K562 (cell line): Measurements from ENCODE around the gene EIF4E. TPM values are rescaled to one million over a fixed set of nuclear protein-coding genes. Genes with fewer than 3 reads are reported as not detected.

Experiments used
- ATAC-seq: fragments of 200-7000 bp; cut with Tn5 transposase; 3 replicates; pipeline ENCODE4 v1.9.1; 2020; ENCODE audit warnings: moderate library complexity
- BruUV-seq: library from RNA; stranded (reverse); fragments of 400-500 nt; replicated peaks from 2 replicates; lab custom pipeline; 2021; lab: Mats Ljungman, UMichigan
- CTCF ChIA-PET: fragments of 300-600 bp; formaldehyde crosslinking; extraction: SDS; loops from one replicate; lab custom pipeline; 2021; ENCODE audit warnings: low intra/inter-chr PET ratio; lab: Yijun Ruan, JAX
- POLR2A ChIA-PET: fragments of 300-600, 350-650 bp; sonication (Branson Sonifier 250); formaldehyde crosslinking; extraction: SDS; loops from one replicate; lab custom pipeline; 2021; ENCODE audit warnings: antibody characterized with exemption, inconsistent platforms; lab: Yijun Ruan, JAX
- DNase-seq, 4 experiments: peaks; one replicate each; pipeline versions ENCODE4 v3.0.0 to v3.0.0-alpha.2; 2011 to 2018; ENCODE audit warnings: low spot score in 3 of 4, mixed read lengths in 3 of 4; ENCODE audit errors: extremely low read depth in 1 of 4
- FAIRE-seq: peaks from 2 replicates; lab custom pipeline; 2011; peaks lifted over from hg19 to GRCh38; lab: Jason Lieb, UNC
- H2AFZ ChIP-seq: 2 replicates; pipeline ENCODE4 v1.6.0; 2011; ENCODE audit warnings: low read depth, low read length, control low read depth, inconsistent platforms
- H3K27ac ChIP-seq: fragments of 200-600 bp; 3 replicates; pipeline ENCODE4 v1.8.0; 2011; ENCODE audit warnings: low read depth, mild to moderate bottlenecking, control low read depth, inconsistent platforms, low read length, moderate library complexity, mixed read lengths; ENCODE audit errors: extremely low read depth
- H3K27me3 ChIP-seq, 2 experiments: fragments of 300-600 bp in 1 of 2; 2 replicates in 1 of 2; 3 replicates in 1 of 2; pipeline versions ENCODE4 v1.6.0 to v1.8.0; 2011; ENCODE audit warnings: inconsistent platforms in 2 of 2, low read length in 2 of 2, mild to moderate bottlenecking in 1 of 2, mixed read lengths in 1 of 2, moderate library complexity in 1 of 2; ENCODE audit not compliant: control insufficient read depth in 2 of 2, insufficient read depth in 2 of 2
- H3K36me3 ChIP-seq: fragments of 300-600 bp; 3 replicates; pipeline ENCODE4 v1.8.0; 2011; ENCODE audit warnings: mild to moderate bottlenecking, low read length, inconsistent platforms; ENCODE audit not compliant: control insufficient read depth, insufficient read depth
- H3K4me1 ChIP-seq, 2 experiments: fragments of 200-600 bp in 1 of 2; replicated peaks in 1 of 2; 2 replicates in 1 of 2; 3 replicates in 1 of 2; pipeline versions ENCODE4 v1.5.1 to v1.8.0; 2011; ENCODE audit warnings: inconsistent platforms in 2 of 2, low read length in 2 of 2, mild to moderate bottlenecking in 1 of 2, mixed read lengths in 1 of 2, moderate library complexity in 1 of 2; ENCODE audit not compliant: control insufficient read depth in 2 of 2, insufficient read depth in 2 of 2
- H3K4me2 ChIP-seq: 2 replicates; pipeline ENCODE4 v1.6.1; 2011; ENCODE audit warnings: low read length, control low read depth, inconsistent platforms, mixed read lengths; ENCODE audit not compliant: insufficient read depth
- H3K4me3 ChIP-seq: fragments of 200-600 bp; sonication (generic), shearing (Covaris generic); 2 replicates; pipeline ENCODE4 v1.5.1; 2016; ENCODE audit warnings: control low read depth, inconsistent platforms
- H3K79me2 ChIP-seq: fragments of 200-600 bp; 3 replicates; pipeline ENCODE4 v1.8.0; 2011; ENCODE audit warnings: low read length, inconsistent platforms; ENCODE audit not compliant: control insufficient read depth, insufficient read depth
- H3K9ac ChIP-seq, 2 experiments: 2 replicates each; pipeline versions ENCODE4 v1.6.0 to v1.6.1; 2011; ENCODE audit warnings: low read depth in 2 of 2, low read length in 2 of 2, control low read depth in 1 of 2, inconsistent platforms in 1 of 2, mild to moderate bottlenecking in 1 of 2, mixed read lengths in 1 of 2; ENCODE audit not compliant: insufficient read depth in 1 of 2
- H3K9me1 ChIP-seq: one replicate; pipeline ENCODE4 v1.6.0; 2011; ENCODE audit warnings: inconsistent platforms, mild to moderate bottlenecking, low read length, moderate library complexity; ENCODE audit not compliant: control insufficient read depth, insufficient read depth
- H3K9me3 ChIP-seq: replicated peaks from 2 replicates; pipeline ENCODE4 v1.5.1; 2011; ENCODE audit warnings: low read depth, low read length, inconsistent platforms; ENCODE audit not compliant: control insufficient read depth, insufficient read depth
- H4K20me1 ChIP-seq: replicated peaks from 2 replicates; pipeline ENCODE4 v1.6.1; 2011; ENCODE audit warnings: low read length, inconsistent platforms, mixed read lengths; ENCODE audit not compliant: control insufficient read depth, insufficient read depth
- BDP1 ChIP-seq: IDR thresholded peaks from 3 replicates; pipeline ENCODE4 v1.6.1; 2011; ENCODE audit not compliant: insufficient read length, insufficient read depth
- CHD1 ChIP-seq: fragments of 200-600 bp; sonication (generic); IDR thresholded peaks from one replicate; pipeline ENCODE4 v1.6.1; 2012; ENCODE audit warnings: mild to moderate bottlenecking, moderate library complexity, low read length, inconsistent platforms
- ETS2 ChIP-seq: IDR thresholded peaks from 2 replicates; pipeline ENCODE4 v1.6.1; 2016; ENCODE audit warnings: borderline replicate concordance, missing genetic modification characterization, mild to moderate bottlenecking, moderate library complexity, missing compliant biosample characterization; ENCODE audit not compliant: poor library complexity, severe bottlenecking
- MAFG ChIP-seq: fragments of 450-650 bp; conservative IDR thresholded peaks from 2 replicates; pipeline ENCODE4 v1.6.1; 2016; ENCODE audit warnings: missing genetic modification characterization, missing compliant biosample characterization
- MXI1 ChIP-seq: IDR thresholded peaks from 2 replicates; pipeline ENCODE4 v1.6.1; 2011; ENCODE audit warnings: low read depth, mild to moderate bottlenecking, improper control_type of control experiment, low read length
- NCOA6 ChIP-seq: fragments of 450-650 bp; IDR thresholded peaks from 2 replicates; pipeline ENCODE4 v1.6.1; 2017; ENCODE audit warnings: mild to moderate bottlenecking
- SIN3B ChIP-seq: fragments of 450-650 bp; IDR thresholded peaks from 2 replicates; pipeline ENCODE4 v1.6.1; 2017; ENCODE audit warnings: low read depth, mild to moderate bottlenecking, moderate library complexity
- YBX1 ChIP-seq: fragments of 450-650 bp; IDR thresholded peaks from 2 replicates; pipeline ENCODE4 v1.7.1; 2016; ENCODE audit warnings: mild to moderate bottlenecking
- ZKSCAN1 ChIP-seq: fragments of 150-350 bp; IDR thresholded peaks from 2 replicates; pipeline ENCODE4 v1.6.1; 2016; ENCODE audit warnings: low read depth, low read length
- ZNF165 ChIP-seq: fragments of 250-450 bp; sonication (Bioruptor Pico); IDR thresholded peaks from 2 replicates; pipeline ENCODE4 v1.4.0; 2020; ENCODE audit warnings: borderline replicate concordance
- ZNF324 ChIP-seq: fragments of 250-450 bp; sonication (Bioruptor Pico); IDR thresholded peaks from 2 replicates; pipeline ENCODE4 v1.4.0; 2020; ENCODE audit warnings: mild to moderate bottlenecking
- ZNF696 ChIP-seq: fragments of 250-450 bp; sonication (Bioruptor Pico); conservative IDR thresholded peaks from 2 replicates; pipeline ENCODE4 v1.4.0; 2020; ENCODE audit warnings: mild to moderate bottlenecking, moderate library complexity
- WGBS: fragments of 100-300 bp; shearing (Covaris generic); methylation state at CpG from one replicate; pipeline ENCODE4 v1.1.6; 2016; ENCODE audit warnings: low coverage, mixed read lengths; ENCODE audit not compliant: insufficient coverage; ENCODE audit errors: missing lambda C conversion rate; 5-methylcytosine and 5-hydroxymethylcytosine counted together
- in situ Hi-C: fragments of 300-500 bp; cut with MboI; formaldehyde crosslinking; loops from 4 replicates; pipeline ENCODE4 v1.15.0; 2018; ENCODE audit warnings: inconsistent platforms, mixed read lengths
- intact Hi-C: fragments of 100-400 bp; cut with micrococcal nuclease; formaldehyde crosslinking; loops from 2 replicates; pipeline ENCODE4 v1.14.2; 2022
- polyA plus RNA-seq, 8 experiments: library from polyadenylated mRNA; depleted of rRNA in 4 of 8; stranded (reverse) in 5 of 8; unstranded in 3 of 8; fragments of >200 nt; fragmentation: Nextera tagmentation in 2 of 8; fragmentation: Illumina TruSeq in 1 of 8; extraction: Ambion mirVana in 2 of 8; extraction: Trizol in 1 of 8; gene quantifications; 2 replicates each; pipeline versions ENCODE4 v1.2.1 to v1.2.3, GENCODE V29; 2011 to 2014; ENCODE audit warnings: inconsistent platforms in 1 of 8, missing spikeins in 1 of 8
- total RNA-seq, 7 experiments: library from RNA; depleted of rRNA in 6 of 7; stranded (reverse); fragments of >200 nt in 6 of 7; fragmentation: Illumina TruSeq in 2 of 7; extraction: Trizol in 2 of 7; gene quantifications; 2 replicates each; pipeline versions ENCODE4 v1.2.1 to v1.2.3, GENCODE V29; 2011 to 2021; ENCODE audit warnings: low replicate concordance in 1 of 7
- TF ChIP-seq, protein P1 (sequence below): sonication (generic); formaldehyde crosslinking; IDR thresholded peaks from 2 replicates; pipeline ENCODE4 v1.8.1; 2023; ENCODE audit warnings: mild to moderate bottlenecking, missing genetic modification reagents
- TF ChIP-seq, protein P2 (sequence below): fragments of 450-650 bp; formaldehyde crosslinking; IDR thresholded peaks from 2 replicates; pipeline ENCODE4 v1.4.0; 2022; ENCODE audit warnings: missing genetic modification characterization
- TF ChIP-seq, protein P3 (sequence below): fragments of 450-650 bp; conservative IDR thresholded peaks from 2 replicates; pipeline ENCODE4 v1.6.1; 2016; ENCODE audit warnings: missing genetic modification characterization, low read depth, mild to moderate bottlenecking, missing compliant biosample characterization, moderate library complexity
- TF ChIP-seq, protein P4 (sequence below): fragments of 250-450 bp; sonication (Bioruptor Pico); IDR thresholded peaks from 2 replicates; pipeline ENCODE4 v1.5.1; 2021; ENCODE audit warnings: mild to moderate bottlenecking

The EIF4E gene
- total and polyA plus RNA-seq, 9 of the 15 experiments (the other 6 are each of a cell fraction or from before 2014, with no cell fraction given) = 164 to 489 (median 179) TPM

DNA sequence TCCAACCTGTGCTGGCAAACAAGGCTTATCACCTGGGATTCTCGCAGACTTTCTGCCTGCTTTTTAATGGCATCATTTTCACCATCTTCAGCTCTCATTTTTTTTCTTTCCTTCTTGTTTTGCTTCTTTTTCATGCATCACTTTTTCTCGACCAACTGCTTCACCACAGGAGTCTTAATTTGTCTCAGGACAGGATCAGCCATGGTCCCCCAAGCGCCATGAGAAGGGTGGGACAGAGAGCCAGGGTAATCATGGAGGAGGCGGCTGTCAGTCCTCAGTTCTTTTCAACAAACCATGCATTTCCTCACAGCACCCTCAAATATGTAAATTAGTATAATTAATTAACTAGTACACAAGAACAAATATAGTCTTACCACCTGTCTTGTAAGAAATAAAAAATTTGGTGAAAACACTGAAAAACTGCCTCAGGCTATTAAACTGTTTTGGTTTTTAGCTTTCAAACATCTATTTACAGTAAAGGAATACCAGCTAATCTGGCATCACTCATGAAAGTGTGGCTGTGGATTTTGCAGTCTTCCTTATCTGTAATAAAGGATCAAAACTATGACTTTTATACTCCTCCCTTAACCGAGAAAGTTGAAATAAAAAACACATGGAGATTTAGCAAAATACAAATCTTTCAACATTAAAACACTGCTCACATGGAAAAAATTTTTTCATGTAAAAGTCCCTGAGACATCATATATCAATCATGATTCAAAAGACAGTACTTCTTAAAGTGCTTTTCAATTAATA, 19.1 kb downstream of the EIF4E start:
- H3K4me2 ChIP-seq = no peak overlapping the region
- ChIA-PET CTCF (no interaction called here), POLR2A (interaction anchor here (0.6 to 1.1 kb wide), 2 partner anchors 19 to 24 kb away, joined by 3 read pairs; partner anchors contain the start of gene EIF4E)

More for the DNA sequence above, 19.1 kb downstream of the EIF4E start:
- TF ChIP-seq MAFG = no peak
- TF ChIP-seq ZNF324 (CRISPR knock-in tag) = no peak
- TF ChIP-seq, protein P1, sequence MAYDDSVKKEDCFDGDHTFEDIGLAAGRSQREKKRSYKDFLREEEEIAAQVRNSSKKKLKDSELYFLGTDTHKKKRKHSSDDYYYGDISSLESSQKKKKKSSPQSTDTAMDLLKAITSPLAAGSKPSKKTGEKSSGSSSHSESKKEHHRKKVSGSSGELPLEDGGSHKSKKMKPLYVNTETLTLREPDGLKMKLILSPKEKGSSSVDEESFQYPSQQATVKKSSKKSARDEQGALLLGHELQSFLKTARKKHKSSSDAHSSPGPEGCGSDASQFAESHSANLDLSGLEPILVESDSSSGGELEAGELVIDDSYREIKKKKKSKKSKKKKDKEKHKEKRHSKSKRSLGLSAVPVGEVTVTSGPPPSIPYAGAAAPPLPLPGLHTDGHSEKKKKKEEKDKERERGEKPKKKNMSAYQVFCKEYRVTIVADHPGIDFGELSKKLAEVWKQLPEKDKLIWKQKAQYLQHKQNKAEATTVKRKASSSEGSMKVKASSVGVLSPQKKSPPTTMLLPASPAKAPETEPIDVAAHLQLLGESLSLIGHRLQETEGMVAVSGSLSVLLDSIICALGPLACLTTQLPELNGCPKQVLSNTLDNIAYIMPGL = no peak
- no peak for TF ChIP-seq YBX1
- no peak for TF ChIP-seq BDP1
- TF ChIP-seq NCOA6 = no peak
- TF ChIP-seq ZKSCAN1 = no peak
- no peak for TF ChIP-seq MXI1
- no peak for TF ChIP-seq SIN3B
- TF ChIP-seq, protein P2, sequence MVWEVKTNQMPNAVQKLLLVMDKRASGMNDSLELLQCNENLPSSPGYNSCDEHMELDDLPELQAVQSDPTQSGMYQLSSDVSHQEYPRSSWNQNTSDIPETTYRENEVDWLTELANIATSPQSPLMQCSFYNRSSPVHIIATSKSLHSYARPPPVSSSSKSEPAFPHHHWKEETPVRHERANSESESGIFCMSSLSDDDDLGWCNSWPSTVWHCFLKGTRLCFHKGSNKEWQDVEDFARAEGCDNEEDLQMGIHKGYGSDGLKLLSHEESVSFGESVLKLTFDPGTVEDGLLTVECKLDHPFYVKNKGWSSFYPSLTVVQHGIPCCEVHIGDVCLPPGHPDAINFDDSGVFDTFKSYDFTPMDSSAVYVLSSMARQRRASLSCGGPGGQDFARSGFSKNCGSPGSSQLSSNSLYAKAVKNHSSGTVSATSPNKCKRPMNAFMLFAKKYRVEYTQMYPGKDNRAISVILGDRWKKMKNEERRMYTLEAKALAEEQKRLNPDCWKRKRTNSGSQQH (CRISPR knock-in tag) = no peak
- TF ChIP-seq ZNF696 = no peak
- TF ChIP-seq ZNF165 (CRISPR knock-in tag) = no peak
- TF ChIP-seq, protein P3, sequence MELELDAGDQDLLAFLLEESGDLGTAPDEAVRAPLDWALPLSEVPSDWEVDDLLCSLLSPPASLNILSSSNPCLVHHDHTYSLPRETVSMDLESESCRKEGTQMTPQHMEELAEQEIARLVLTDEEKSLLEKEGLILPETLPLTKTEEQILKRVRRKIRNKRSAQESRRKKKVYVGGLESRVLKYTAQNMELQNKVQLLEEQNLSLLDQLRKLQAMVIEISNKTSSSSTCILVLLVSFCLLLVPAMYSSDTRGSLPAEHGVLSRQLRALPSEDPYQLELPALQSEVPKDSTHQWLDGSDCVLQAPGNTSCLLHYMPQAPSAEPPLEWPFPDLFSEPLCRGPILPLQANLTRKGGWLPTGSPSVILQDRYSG (tag) = no peak
- TF ChIP-seq, protein P4, sequence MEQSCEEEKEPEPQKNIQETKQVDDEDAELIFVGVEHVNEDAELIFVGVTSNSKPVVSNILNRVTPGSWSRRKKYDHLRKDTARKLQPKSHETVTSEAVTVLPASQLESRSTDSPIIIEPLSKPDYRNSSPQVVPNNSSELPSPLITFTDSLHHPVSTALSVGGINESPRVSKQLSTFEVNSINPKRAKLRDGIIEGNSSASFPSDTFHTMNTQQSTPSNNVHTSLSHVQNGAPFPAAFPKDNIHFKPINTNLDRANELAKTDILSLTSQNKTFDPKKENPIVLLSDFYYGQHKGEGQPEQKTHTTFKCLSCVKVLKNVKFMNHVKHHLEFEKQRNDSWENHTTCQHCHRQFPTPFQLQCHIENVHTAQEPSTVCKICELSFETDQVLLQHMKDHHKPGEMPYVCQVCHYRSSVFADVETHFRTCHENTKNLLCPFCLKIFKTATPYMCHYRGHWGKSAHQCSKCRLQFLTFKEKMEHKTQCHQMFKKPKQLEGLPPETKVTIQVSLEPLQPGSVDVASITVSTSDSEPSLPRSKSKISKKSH (CRISPR knock-in tag) = no peak
- TF ChIP-seq CHD1 = no peak
- TF ChIP-seq ETS2 (tag) = no peak
- no peak overlapping the region for H3K27ac ChIP-seq
- H3K36me3 ChIP-seq = peaks cover 37% of the 10 kb centered on the region
- ATAC-seq = no peak
- DNase-seq = no peak
- in situ Hi-C loops (no loop called here), intact Hi-C loops (no loop called here)
- no TSS peak for BruUV-seq
- H3K4me1 ChIP-seq = peaks cover 2 to 7% of the 10 kb centered on the region in 2 experiments; a peak in 3 of 5 replicates
- WGBS = 65% methylated on average over 5 of the region's 5 CpGs
- H3K9me3 ChIP-seq = no peaks in the 10 kb centered on the region
- FAIRE-seq = no peak
- H3K9ac ChIP-seq = no peak overlapping the region
- H3K4me3 ChIP-seq = no peak overlapping the region
- H3K79me2 ChIP-seq = peaks cover 99% of the 10 kb centered on the region
- H4K20me1 ChIP-seq = peaks cover 10% of the 10 kb centered on the region; the same call in 1 of the 2 replicates
- H2AFZ ChIP-seq = no peak overlapping the region
- H3K9me1 ChIP-seq = no peaks in the 10 kb centered on the region
- H3K27me3 ChIP-seq = no peaks in the 10 kb centered on the region
